GM10248 (cell line): ENCODE results near the gene SDK1.

Experiments used
- CTCF ChIA-PET: fragments of 300-600 bp; sonication (Branson Sonifier 250); formaldehyde crosslinking; extraction: SDS; loops from one replicate; lab custom pipeline; 2021; ENCODE audit warnings: antibody characterized with exemption; lab: Yijun Ruan, JAX
- POLR2A ChIA-PET: fragments of 350-650 bp; sonication (Branson Sonifier 250); formaldehyde crosslinking; extraction: SDS; loops from one replicate; lab custom pipeline; 2020; ENCODE audit warnings: antibody characterized with exemption; lab: Yijun Ruan, JAX
- DNase-seq: peaks from one replicate; pipeline ENCODE4 v3.0.0; 2012; ENCODE audit errors: extremely low spot score
- TF ChIP-seq, protein P1 (sequence below): IDR thresholded peaks from 2 replicates; pipeline ENCODE4 v1.5.1; 2012; ENCODE audit warnings: mild to moderate bottlenecking, low read depth; ENCODE audit errors: extremely low read depth, missing control alignments, control extremely low read depth

The SDK1 gene

DNA sequence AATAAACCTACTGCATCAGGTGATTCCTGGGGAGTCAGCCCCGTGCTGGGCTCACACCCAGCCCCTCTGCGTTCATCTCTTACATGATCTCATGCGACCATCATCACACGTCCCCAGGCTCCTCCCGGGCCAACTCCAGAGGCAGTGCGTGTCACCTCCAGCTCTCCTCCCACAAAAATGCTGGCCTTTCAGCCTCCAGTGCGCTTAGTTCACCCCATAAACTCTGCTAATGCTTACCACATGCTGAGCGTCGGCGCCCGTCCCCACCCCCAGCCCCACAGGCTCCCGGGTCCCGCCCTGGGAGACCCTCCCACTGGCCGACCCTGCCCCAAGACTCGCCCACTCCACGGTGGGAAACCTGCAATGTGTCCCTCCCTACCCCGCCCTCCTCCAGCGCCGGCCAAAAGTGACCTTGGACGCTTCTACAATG lies 816 bp upstream of the SDK1 start:
- CTCF ChIA-PET = interaction anchor here (1.2 to 3.4 kb wide), 4 partner anchors 10 to 40 kb away, joined by 3 to 24 read pairs (median 4); no protein-coding TSS in a partner anchor
- TF ChIP-seq, protein P1, sequence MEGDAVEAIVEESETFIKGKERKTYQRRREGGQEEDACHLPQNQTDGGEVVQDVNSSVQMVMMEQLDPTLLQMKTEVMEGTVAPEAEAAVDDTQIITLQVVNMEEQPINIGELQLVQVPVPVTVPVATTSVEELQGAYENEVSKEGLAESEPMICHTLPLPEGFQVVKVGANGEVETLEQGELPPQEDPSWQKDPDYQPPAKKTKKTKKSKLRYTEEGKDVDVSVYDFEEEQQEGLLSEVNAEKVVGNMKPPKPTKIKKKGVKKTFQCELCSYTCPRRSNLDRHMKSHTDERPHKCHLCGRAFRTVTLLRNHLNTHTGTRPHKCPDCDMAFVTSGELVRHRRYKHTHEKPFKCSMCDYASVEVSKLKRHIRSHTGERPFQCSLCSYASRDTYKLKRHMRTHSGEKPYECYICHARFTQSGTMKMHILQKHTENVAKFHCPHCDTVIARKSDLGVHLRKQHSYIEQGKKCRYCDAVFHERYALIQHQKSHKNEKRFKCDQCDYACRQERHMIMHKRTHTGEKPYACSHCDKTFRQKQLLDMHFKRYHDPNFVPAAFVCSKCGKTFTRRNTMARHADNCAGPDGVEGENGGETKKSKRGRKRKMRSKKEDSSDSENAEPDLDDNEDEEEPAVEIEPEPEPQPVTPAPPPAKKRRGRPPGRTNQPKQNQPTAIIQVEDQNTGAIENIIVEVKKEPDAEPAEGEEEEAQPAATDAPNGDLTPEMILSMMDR = no peak
- no peak for DNase-seq
- POLR2A ChIA-PET = no interaction called here

GRCh38 chr7:3301449-3301731 lies 338 bp downstream of the SDK1 start:
- CTCF ChIA-PET = interaction anchor here (1.0 to 3.4 kb wide), 6 partner anchors 9 to 41 kb away, joined by 3 to 24 read pairs (median 4); no protein-coding TSS in a partner anchor
- TF ChIP-seq, protein P1 = no peak
- DNase-seq = no peak
- POLR2A ChIA-PET = no interaction called here

GRCh38 chr7:3301831-3302618 lies 973 bp downstream of the SDK1 start:
- no peak for DNase-seq
- TF ChIP-seq, protein P1 = no peak
- ChIA-PET POLR2A (no interaction called here), CTCF (interaction anchor here (0.8 to 3.4 kb wide), 6 partner anchors 8 to 594 kb away, joined by 3 to 24 read pairs (median 3); no protein-coding TSS in a partner anchor)

DNA sequence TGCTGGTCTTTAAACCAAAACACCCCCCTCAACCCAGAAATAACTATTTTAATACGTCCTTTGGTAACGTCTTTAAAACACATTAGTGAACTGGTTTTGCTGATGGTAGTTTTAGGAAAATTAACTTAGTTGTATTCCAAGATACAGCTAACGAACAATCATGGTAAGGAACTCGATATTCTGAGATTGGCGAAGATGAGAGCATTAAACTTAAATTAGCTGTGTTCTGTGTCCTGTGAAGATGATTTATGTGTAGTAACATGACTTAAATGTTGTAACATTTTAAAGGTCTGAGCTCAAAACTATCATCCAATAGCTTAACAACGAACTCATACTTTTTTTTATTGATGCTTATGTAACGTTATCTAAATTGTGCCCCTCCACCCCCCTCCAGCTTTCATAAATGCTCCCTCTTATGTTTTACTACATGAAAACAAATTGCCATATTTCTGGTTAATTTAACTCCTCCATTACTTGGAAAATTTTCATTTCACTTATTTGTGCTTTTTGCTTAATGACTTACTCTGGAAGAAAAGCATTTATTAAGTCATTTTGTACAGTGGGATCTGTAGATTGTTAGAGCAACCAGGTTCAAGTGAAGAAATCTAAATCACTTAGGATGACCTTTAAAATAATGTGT lies 1.7 kb downstream of the SDK1 start:
- ChIA-PET CTCF (interaction anchor here (0.8 to 3.4 kb wide), 4 partner anchors 12 to 594 kb away, joined by 3 to 24 read pairs (median 3); no protein-coding TSS in a partner anchor), POLR2A (no interaction called here)
- TF ChIP-seq, protein P1 = no peak
- DNase-seq = no peak

- TF ChIP-seq, protein P1 = no peak
- DNase-seq = no peak
- ChIA-PET CTCF (interaction anchor here (2.1 kb wide), 1 partner anchor 10 kb away, joined by 7 read pairs; no protein-coding TSS in a partner anchor), POLR2A (no interaction called here)
Observed at GRCh38 chr7:3304131-3304530, 3.1 kb downstream of the SDK1 start.

DNA sequence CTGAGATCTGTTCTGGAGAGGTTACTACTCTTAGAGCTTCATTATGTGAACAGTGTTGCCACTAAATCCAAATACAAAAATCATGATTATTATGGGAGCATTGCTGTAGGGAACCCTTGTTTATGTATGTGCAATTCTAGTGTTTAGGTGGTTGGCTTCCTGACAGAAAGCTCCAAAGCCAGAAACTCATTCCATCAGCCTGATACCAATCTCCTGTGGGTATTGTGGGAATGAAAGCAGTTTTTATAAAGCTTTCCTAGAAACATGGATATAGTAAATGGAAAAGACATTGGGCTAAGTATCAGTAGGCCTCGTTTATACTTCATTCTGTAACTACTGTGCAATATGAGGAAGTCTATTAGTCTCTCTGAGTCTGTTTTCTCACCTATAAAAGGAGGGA lies 6.4 kb downstream of the SDK1 start:
- DNase-seq = no peak
- POLR2A ChIA-PET = no interaction called here
- TF ChIP-seq, protein P1 = no peak
- CTCF ChIA-PET = no interaction called here
